UCSD-AML1 (cell line): ENCODE results near the gene RNASE8.

Experiments
- DNase-seq: peaks from one replicate; lab custom pipeline; 2025; ENCODE audit not compliant: unreplicated experiment; lab: John Stamatoyannopoulos, UW

RNASE8 gene

DNA sequence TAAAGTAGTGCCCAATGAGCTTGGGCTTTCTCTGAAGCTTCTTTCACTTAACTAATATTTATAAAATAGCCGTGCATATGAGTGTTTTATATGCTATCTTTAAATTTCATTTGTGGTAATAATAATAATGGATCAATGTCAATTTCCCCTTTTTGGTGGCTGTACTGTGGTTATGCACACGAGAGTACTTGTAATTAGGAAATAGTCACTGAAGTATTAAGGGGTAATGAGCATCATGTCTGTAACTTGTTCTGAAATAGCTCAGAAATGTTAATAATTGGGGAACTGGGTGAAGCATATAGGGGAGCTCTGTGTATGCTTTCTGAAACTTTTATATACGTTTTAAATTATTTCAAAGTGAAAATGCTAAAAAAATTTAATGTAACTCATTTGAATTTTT is 7.0 kb upstream of the RNASE8 start:
- DNase-seq: no peak

DNA sequence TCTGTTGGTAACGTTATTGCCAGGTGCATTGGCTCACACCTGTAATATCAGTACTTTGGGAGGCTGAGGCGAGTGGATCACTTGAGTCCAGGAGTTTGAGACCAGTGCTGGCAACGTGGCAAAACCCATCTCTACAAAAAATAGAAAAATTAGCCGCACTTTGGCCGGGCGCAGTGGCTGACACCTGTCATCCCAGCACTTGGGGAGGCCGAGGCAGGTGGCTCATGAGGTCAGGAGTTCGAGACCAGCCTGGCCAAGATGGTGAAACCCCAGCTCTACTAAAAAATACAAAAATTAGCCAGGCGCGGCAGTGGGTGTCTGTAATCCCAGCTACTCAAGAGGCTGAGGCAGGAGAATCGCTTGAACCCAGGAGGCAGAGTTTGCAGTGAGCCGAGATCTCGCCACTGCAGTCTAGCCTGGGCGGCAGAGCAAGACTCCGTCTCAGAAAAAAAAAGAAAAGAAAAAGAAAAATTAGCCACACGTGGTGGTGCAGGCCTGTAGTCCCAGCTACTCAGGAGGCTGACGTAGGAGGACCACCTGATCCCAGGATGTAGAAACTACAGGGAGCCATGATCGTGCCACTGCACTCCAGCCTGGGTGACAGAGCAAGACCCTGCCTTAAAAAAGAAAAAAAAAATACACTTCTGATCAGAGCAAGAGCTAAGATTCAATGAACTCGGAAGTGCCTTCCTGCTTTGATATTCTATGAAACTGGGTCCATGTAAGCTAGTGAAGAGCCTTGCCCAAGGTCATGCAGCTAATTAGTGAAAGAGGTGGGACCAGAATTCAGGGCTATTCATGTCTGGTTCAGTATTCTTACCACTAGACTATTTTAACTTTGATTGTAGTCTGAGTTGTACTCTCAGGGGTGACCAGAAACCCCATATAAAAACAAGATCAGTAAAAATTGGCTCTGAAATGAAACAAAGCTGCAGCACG is 4.2 kb upstream of the RNASE8 start:
- no peak for DNase-seq

DNA sequence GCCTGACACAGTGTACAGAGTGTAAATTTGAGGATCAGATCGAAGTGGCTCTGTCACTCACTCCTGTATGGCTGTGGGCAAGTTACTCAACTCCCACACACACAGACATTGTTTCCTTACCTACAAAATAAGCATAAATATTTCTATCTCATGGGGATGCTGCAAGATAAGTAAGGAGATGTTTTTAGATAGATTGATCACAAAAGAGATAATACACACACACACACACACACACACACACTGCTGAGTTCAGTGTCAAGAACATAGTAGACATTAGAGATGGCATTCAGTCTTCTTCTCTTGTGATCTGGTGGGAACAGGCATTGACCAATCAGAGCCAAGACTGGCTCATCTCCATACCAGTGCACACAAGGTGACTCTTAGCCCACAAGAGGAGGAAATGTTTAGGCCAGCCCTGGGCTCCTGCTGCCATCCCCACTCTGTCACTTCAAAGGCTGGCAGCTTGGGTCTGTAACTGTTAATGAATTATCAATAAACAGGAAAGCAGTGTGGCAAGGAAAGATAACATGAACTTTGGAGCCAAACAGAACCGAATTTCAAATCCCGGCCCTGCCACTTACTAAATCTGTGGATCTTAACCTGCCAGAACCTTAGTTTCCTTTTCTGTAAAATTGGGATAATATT is 3.4 kb upstream of the RNASE8 start:
- no peak for DNase-seq

DNA sequence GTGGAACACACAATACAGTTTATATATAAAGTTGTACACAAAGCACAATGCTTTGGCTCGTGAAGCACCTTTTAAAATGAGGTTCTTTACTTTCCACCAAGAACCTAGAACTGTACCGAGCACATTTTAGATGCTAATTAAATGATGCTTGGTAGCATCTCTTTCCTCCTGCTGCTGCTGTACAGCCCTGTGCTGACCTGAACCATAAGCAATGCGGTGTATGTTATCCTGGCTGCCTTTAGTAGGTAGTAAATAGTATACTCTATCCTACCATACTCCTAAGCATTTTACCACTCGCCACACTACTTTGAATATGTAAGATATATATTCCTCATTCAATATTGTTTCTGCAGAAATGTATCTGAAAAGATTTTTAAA is 2.9 kb upstream of the RNASE8 start:
- no peak for DNase-seq

DNA sequence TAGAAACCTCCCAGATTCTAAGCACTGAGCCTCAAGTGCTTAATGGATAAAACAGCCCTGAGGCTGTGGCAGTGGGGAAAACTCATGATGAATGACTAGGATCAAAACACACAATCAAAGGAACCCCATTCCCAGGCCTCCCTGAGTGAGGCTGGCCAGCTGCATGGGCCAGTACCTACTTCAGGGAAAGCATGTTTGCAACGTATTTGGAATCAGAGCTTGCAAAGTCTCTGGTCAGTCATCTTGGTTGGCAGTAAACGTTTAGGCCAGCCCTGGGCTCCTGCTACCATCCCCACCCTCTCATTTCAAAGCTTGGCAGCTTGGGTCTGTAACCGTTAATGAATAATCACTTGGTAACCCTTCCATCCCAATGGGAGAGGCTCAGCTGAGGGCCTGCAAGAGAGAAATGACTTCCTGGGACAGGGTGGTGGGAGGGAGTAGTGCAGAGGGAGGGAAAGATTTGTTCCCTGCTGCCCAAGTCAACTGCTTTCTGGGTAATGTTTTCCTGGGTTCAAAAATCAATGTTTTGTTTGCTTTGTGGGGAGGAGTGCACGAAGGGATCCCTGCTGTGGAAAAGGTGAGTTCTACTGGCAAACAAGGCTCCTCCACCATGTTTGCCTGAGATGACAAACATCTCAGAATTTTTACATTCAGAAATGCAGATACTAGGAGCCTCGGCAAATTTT is 2.0 kb upstream of the RNASE8 start:
- no peak for DNase-seq

DNA sequence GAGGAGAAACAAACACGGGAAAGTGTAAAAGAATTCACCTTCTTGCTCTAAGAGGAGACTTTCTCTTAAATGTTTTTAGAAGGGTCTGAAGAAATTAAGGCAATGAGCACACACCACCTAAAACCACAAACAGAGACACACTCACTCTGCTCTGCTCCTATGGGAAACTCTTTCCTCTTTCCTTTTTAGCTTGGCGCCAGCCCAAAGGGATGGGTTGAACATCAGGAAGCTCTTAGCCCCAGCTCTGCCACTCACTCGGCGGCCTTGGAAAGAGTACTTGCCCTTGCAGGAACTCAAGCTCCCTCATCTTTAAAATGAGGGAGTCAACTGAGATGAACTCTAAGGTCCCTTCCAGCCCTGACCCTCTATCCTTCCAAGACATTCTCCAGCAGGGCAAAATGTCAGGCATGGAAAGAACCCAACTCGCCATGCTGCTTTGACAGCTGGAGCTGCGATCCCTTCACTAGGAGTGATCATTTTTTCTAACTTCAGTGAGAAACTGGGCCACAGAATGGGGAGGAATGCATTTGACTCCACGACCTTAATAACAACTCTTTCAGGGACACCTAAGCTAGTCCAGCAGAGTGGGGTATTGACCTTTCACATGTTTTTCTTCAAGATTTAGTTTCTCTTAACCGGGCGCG is 980 bp upstream of the RNASE8 start:
- DNase-seq: peak; percentile 17

DNA sequence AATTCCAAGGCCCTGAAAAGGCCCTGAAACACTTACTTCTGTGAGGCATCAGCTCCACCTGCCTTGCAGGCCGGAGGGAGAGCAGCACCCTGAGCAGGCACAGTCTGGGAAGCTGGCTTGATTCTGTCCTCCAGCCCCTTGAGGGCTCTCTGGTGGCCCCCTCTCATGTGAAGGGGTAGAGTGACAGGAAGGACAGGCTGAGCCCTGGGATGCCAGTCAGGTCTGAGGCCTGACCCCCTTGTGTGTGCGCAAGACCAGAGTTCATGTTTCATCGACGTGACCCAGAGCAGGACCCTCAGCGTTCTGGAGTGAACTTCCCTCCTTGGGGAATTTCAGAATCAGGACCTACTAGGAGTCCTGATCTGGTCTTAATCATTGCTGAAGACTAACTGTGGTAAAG is 1.3 kb downstream of the RNASE8 start:
- DNase-seq: no peak

DNA sequence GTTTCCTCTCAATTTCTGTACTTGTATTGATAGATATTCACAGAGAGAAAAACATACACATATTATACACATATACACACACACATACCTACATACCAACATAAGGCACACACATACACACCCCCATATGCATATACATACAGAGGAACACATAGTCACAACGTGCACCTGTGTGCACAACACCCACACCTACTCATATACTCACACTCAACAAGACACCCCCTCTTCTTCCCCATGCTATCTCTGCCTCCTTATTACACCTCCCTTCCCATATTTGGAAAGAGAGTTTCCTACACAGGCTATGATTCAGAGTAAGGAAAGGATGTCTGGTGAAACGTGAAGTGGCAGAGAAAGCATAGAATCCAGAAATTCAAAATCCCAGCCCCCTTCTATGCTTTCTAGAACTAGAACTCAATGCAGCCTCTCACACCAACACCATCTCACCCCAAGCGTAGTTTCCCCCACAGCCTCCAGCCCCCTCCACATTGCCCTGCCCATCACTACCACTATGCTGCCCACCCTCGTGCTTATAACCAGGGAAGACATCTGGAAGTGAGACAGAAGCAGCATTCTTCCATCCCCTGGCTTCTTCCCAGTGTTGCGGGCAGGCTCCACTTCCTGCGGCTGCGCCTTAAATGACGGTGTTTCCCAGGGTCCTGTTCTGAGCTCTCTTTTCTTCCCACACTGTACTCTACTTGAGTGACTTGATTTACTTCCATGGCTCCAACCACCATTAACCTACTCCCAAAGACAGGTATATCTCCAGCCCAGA is 2.4 kb downstream of the RNASE8 start:
- DNase-seq: no peak

DNA sequence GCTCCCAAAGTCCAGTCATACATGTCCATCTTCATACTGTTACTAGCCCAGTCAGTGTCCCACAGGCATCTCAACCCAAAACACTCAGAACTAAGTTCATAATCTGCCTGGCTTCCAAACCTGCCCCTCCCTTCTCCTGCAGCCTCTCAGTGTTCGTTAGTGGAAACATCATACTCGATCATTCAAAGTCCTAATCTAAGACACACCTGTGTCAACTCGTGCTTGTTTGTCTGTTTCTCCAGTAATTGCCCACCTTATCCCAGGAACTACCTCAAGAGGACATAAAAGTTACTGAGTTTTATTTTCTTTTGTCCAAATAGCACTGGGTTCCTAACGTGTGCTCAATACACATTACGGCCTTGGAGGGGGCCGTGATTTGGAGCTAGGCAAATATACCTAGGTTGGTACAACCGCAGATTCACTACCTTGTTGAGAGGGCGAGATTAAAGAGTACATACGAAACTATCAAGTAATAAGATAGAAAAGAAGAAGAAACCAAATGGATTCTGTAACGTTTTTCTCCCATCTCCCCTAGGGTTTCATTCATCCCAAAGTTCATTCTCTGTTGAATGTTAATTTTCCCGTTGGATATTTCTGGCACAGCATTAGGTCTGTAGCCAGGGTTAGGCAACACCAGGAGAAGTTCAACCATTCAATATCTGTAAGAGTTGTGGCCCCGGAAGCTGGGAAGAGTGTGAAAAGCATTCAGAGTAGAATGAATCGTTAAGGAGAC is 3.2 kb downstream of the RNASE8 start:
- DNase-seq: no peak

DNA sequence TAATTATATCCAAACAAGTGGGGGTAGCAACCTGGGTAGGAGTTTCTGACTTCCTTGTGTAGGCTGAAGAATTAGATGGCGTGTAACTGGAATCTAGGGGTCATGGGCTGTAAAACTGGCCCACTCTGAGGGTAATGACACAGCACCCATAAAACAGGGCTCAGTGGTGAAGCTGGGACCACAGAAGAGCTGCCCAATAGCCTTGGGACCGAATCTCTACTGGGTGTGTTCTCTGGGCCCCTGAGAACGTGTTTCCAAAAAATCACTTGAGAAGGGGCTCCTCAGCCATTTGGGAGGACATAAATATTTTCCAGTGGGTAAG is 3.7 kb downstream of the RNASE8 start:
- DNase-seq: no peak

DNA sequence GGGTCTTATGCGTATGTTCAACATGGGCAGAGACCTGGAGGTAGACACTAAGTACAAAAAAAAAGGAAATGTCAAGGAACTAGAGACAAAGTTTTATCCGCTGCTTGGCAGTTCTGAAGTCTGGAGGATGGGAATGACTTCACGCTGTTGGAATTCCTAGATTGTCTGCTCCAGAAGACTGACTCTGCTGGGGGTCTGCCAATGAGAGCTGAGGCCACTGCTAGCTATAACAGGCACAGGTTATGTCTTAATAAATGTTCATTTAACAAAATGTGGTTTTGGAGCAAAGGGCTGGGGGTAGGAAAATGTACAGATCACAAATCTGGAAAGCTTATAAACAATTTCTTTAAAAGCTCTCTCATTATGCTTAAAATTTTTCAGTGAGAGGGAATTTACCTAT is 5.9 kb downstream of the RNASE8 start:
- DNase-seq: no peak

DNA sequence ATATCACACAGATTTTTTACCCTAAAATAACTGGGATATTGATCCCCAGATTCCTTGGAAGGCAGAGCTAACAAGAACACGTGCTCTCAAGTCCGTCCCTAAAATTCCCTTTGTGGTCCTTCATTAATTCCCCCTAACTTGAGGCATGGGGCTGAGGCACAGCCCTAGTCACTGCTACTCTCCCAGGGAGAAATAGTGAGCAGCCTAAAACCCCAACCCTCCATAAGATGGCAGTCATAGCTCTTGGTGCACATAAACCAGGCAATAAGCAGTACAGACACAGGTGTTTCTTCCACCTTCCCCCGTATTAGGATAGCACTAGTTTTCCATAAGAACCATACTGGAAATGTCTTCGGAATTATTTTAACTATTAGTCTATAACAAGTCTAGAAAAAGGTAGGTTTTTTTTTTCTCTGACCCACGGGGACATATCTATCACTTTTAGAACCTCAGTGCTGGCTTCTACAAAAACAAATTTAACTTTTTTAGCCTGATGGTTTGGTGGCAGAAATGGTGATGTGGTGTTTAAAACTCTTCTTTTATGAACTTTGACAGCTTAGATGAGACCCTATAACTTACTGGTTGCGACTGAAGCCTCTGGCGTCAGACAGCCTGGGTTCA is 9.4 kb downstream of the RNASE8 start:
- DNase-seq: no peak

DNA sequence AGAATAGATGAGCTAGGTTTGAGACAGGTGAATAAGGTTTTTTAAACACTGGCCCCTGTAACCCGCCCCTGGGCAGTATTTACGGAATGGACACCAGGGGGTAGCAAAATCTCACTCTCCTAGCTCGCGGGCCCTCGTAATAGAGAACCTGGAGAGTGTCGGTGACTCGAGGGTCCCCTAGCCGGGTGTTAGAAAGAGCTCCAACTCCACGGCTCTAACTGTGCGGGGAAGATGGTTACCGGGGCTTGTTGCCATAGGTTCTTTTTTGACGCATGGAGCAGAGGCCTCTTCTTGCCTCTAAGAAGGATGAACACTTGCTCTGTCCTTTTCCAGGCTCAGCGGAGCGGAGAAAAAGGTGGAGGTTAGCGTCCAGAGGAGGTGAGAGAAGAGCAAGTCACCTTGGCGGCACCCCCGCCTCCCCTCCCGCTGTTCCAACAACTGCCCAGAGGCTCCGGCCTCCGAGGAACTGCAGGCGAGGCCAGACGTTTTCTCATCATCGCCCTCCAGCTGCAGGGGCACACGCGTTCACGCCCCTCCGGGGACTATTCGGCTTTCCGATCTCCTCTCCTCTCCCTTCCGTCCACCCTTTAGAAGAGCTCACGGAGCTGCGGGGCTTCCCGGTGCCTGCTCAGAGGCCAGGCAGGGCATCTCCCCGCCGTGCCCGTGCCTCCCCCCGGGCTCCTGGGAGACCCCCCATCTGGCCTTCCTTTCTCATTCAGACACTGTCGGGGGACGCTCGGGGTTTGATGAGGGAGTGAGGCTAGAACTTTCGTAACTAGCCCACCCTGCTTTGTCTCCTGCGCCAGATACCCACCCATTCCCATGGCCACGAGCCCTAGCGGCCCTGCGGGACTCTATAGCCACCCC is 11.1 kb downstream of the RNASE8 start:
- DNase-seq: peak; percentile 45

DNA sequence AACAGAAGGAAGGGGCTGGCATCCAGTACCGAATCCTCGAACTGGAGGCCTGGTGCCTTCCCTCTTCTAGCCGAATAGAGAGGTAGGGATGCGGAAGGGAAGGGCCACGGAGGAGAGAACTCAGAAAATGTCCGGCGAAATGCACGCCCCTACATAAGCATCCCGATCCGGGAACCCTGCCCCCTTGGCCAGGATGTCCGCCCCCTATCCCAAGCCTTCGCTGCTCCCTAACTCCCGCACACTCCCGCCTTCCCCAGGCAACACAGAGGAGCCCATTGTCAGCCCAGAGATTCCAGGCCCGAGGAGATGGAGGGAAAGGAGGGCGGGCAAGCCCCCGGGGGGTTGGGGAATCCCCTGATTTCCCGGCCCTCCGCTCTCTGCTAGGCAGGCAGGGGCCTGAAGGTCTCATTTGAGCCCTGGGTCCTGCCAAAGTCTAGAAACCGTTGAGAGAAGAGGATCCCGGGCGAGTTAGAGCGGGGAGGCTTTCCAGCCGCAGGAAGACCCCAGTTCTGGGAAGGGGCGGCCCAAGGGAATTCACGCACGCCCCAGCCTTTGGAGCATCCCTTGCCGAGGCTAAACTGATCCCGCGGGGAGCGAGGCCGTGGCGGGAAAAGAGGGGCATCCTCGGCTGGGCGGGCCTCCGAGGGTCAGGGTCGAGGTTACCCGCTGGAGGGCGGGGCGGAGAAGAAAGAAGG is 11.9 kb downstream of the RNASE8 start:
- no peak for DNase-seq

DNA sequence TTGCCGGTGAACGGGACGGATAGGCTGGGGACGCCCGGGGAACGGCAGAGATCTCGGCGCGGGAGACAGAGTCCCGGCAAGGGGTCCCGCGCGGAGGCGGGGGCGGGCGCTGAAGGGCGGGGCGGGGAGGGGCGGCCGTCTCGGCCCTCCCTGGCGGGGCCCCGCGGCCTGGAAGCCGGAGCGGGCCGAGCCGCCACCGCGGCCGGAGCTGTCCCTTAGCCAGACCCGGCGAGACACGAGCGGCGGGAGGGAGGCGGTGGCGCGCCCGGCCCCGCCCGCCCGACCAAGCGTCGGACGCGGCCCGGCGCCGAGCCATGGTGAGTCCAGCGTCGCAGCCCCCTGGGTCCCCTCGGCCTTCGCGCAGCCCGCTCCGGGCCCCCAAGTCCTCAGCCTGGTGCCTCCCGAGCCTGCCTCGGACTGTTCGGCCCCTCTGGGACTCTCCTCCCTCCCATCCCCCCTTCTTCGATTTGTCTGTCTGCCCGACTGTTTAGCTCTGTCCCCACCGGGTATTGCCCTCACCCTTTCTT is 12.5 kb downstream of the RNASE8 start, which contains the start of gene ARHGEF40:
ARHGEF40 (plus strand) TSS at position 222 of the 527 bp plus-strand sequence; CDS start at position 315, 93 bp downstream.
- DNase-seq: peak; percentile 44

DNA sequence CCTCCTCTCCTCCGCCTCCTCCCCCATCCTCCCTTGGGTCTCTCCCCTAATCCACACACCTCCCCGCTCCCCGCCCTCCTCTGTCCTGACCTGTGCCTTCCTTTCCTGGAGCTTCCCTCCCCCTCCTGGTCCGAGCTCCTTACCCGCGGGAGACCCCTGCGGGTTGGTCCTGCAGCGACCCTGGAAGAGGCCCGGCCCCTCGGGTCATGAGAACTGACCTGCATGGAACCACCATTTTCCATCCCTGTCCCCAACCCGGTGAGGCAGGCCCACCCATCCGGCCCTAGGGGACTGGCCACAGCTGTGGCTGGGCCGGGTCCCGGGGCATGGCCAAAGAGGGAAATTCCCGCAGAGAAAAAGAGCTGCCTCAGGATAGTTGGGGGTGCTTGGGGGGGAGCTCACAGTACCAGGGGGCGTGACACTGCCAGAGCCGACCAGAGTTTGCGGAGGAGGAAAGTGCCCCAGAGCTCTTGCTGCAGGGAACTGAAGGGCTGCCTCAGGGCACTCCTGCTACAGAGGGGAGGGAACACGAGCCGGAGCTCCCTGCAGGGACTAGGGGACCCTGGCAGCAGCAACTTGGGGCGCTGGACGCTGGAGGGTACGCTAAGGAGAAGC is 13.1 kb downstream of the RNASE8 start:
- no peak for DNase-seq
